Keratinocyte (primary cell): ENCODE data around the gene MYCBP2. TPM values are rescaled to one million over a fixed set of nuclear protein-coding genes. Genes with fewer than 3 reads are reported as not detected.

Experiments
- DNase-seq: peaks from one replicate; pipeline ENCODE4 v3.0.0-alpha.2; 2011; ENCODE audit warnings: low read depth, missing footprints, low spot score
- FAIRE-seq: peaks from 2 replicates; lab custom pipeline; 2011; peaks lifted over from hg19 to GRCh38; lab: Jason Lieb, UNC
- H2AFZ ChIP-seq: 2 replicates; pipeline ENCODE4 v1.6.0; 2012; ENCODE audit warnings: low read length, control low read depth, inconsistent platforms; ENCODE audit not compliant: control insufficient read depth
- H3K27ac ChIP-seq: 2 replicates; pipeline ENCODE4 v1.5.1; 2011; ENCODE audit warnings: low read length; ENCODE audit not compliant: control insufficient read depth, insufficient read depth
- H3K27me3 ChIP-seq: 3 replicates; pipeline ENCODE4 v1.6.0; 2011; ENCODE audit warnings: low read length; ENCODE audit not compliant: control insufficient read depth, insufficient read depth; ENCODE audit errors: extremely low read depth
- H3K36me3 ChIP-seq, 2 experiments: 2 replicates in 1 of 2; 3 replicates in 1 of 2; pipeline ENCODE4 v1.5.1; 2011; ENCODE audit warnings: low read length in 2 of 2, mild to moderate bottlenecking in 1 of 2; ENCODE audit not compliant: control insufficient read depth in 2 of 2, insufficient read depth in 2 of 2; ENCODE audit errors: extremely low read depth in 1 of 2
- H3K4me1 ChIP-seq: 3 replicates; pipeline ENCODE4 v1.5.1; 2011; ENCODE audit warnings: low read length; ENCODE audit not compliant: control insufficient read depth, insufficient read depth; ENCODE audit errors: extremely low read depth
- H3K4me2 ChIP-seq: 3 replicates; pipeline ENCODE4 v1.6.0; 2011; ENCODE audit warnings: low read depth, low read length; ENCODE audit not compliant: control insufficient read depth, insufficient read depth; ENCODE audit errors: extremely low read depth
- H3K4me3 ChIP-seq, 3 experiments: fragments of 200-600 bp in 1 of 3; sonication (generic) in 1 of 3; 2 replicates in 2 of 3; 3 replicates in 1 of 3; pipeline ENCODE4 v1.5.1; 2011 to 2016; ENCODE audit warnings: low read length in 3 of 3, mild to moderate bottlenecking in 3 of 3, control low read depth in 2 of 3, inconsistent platforms in 1 of 3, low read depth in 1 of 3, mixed read lengths in 1 of 3, mixed run types in 1 of 3, moderate library complexity in 1 of 3; ENCODE audit not compliant: control insufficient read depth in 2 of 3, insufficient read depth in 2 of 3; ENCODE audit errors: extremely low read depth in 1 of 3
- H3K79me2 ChIP-seq: 2 replicates; pipeline ENCODE4 v1.6.0; 2012; ENCODE audit warnings: low read length; ENCODE audit not compliant: control insufficient read depth, insufficient read depth
- H3K9ac ChIP-seq: 3 replicates; pipeline ENCODE4 v1.6.0; 2011; ENCODE audit warnings: low read length; ENCODE audit not compliant: control insufficient read depth, insufficient read depth; ENCODE audit errors: extremely low read depth
- H3K9me1 ChIP-seq: 3 replicates; pipeline ENCODE4 v1.6.0; 2011; ENCODE audit warnings: low read length; ENCODE audit not compliant: control insufficient read depth, insufficient read depth; ENCODE audit errors: extremely low read depth
- H3K9me3 ChIP-seq: 2 replicates; pipeline ENCODE4 v1.5.1; 2012; ENCODE audit warnings: low read depth, low read length; ENCODE audit not compliant: control insufficient read depth
- H4K20me1 ChIP-seq: 3 replicates; pipeline ENCODE4 v1.6.0; 2011; ENCODE audit warnings: low read length; ENCODE audit not compliant: control insufficient read depth, insufficient read depth; ENCODE audit errors: extremely low read depth
- CTCF ChIP-seq, 3 experiments: IDR thresholded peaks in 1 of 3; conservative IDR thresholded peaks in 1 of 3; optimal IDR thresholded peaks in 1 of 3; 2 replicates in 2 of 3; 3 replicates in 1 of 3; pipeline versions ENCODE3 to v1.5.1; 2011; ENCODE audit warnings: low read length in 3 of 3, mild to moderate bottlenecking in 3 of 3, moderate library complexity in 2 of 3, control low read depth in 1 of 3, inconsistent platforms in 1 of 3; ENCODE audit not compliant: insufficient read depth in 2 of 3; ENCODE audit errors: extremely low read depth in 1 of 3
- EZH2 ChIP-seq: IDR thresholded peaks from one replicate; pipeline ENCODE4 v1.6.1; 2012; ENCODE audit warnings: inconsistent platforms, mild to moderate bottlenecking, low read length, moderate library complexity
- dilution Hi-C: fragments of 300-500 bp; cut with MboI; formaldehyde crosslinking; loops from one replicate; pipeline ENCODE4 v1.7.0; 2020; ENCODE audit warnings: low sequenced_read_pairs; ENCODE audit not compliant: extremely low pct_ligation_motif_present
- polyA plus RNA-seq, 5 experiments: library from polyadenylated mRNA; depleted of rRNA in 3 of 5; stranded (reverse) in 3 of 5; stranded (forward) in 1 of 5; unstranded in 1 of 5; fragments of >200 nt; gene quantifications; 1 replicate in 1 of 5; 2 replicates in 3 of 5; 3 replicates in 1 of 5; pipeline versions ENCODE4 v1.2.1 to v1.2.3, GENCODE V29; 2011 to 2012; ENCODE audit warnings: missing spikeins in 2 of 5, low read depth in 1 of 5, low replicate concordance in 1 of 5

The MYCBP2 gene
- polyA plus RNA-seq, 1 donor (not counting 4 experiments of a cell fraction or from before 2014, with no cell fraction given): 43.8 TPM

GRCh38 chr13:77029436-77029835 is 297.5 kb downstream of the MYCBP2 start:
- no peaks in the 10 kb centered on the region for H3K27me3 ChIP-seq
- H3K36me3 ChIP-seq: no peaks in the 10 kb centered on the region
- no peak overlapping the region for H3K4me2 ChIP-seq
- FAIRE-seq (peak; percentile 9), DNase-seq (no peak)
- H3K9me1 ChIP-seq: no peaks in the 10 kb centered on the region
- dilution Hi-C loops: no loop called here
- H3K4me1 ChIP-seq: peaks cover 6% of the 10 kb centered on the region
- peaks cover 19% of the 10 kb centered on the region for H3K79me2 ChIP-seq
- peaks cover 5% of the 10 kb centered on the region for H4K20me1 ChIP-seq
- TF ChIP-seq EZH2: no peak
- TF ChIP-seq CTCF (optimal IDR thresholded peaks at IDR 0.05 in 1 of 3, IDR thresholded peaks at IDR 0.05 in 1 of 3, conservative IDR thresholded peaks at IDR 0.05 in 1 of 3; ENCODE audit: extremely low read depth in 1 of 3, insufficient read depth in 2 of 3, low read length in 3 of 3): no peak
- no peak overlapping the region for H3K27ac ChIP-seq
- no peak overlapping the region for H2AFZ ChIP-seq
- no peak overlapping the region for H3K9ac ChIP-seq
- no peaks in the 10 kb centered on the region for H3K9me3 ChIP-seq
- H3K4me3 ChIP-seq: no peak overlapping the region

GRCh38 chr13:77028202-77028601 is 298.7 kb downstream of the MYCBP2 start:
- dilution Hi-C loops: no loop called here
- Histone ChIP-seq H3K9me3 (no peaks in the 10 kb centered on the region), H3K4me2 (peak overlapping the region; percentile 90), H2AFZ (peak overlapping the region; percentile 91), H3K79me2 (peaks cover 32% of the 10 kb centered on the region), H3K4me3 (peak overlapping the region in 1 of 3 experiments; percentile 90), H3K36me3 (no peaks in the 10 kb centered on the region), H4K20me1 (peaks cover 8% of the 10 kb centered on the region), H3K4me1 (peaks cover 6% of the 10 kb centered on the region), H3K27me3 (no peaks in the 10 kb centered on the region), H3K27ac (no peak overlapping the region), H3K9ac (no peak overlapping the region), H3K9me1 (no peaks in the 10 kb centered on the region)
- no peak for DNase-seq
- FAIRE-seq: no peak
- TF ChIP-seq EZH2 (no peak), CTCF (optimal IDR thresholded peaks at IDR 0.05 in 1 of 3, IDR thresholded peaks at IDR 0.05 in 1 of 3, conservative IDR thresholded peaks at IDR 0.05 in 1 of 3; ENCODE audit: extremely low read depth in 1 of 3, insufficient read depth in 2 of 3, low read length in 3 of 3) (no peak)
